Neural cell (in vitro differentiated cells): ENCODE measurements around the gene GNAQ. TPM values are rescaled to one million over a fixed set of nuclear protein-coding genes. Genes with fewer than 3 reads are reported as not detected.
"Not testable (repeated sequence)": the region's sequence is repeated elsewhere in the genome, so short reads cannot be mapped to it uniquely, and the experiment has no call there.

Experiments used
- H2AFZ ChIP-seq: fragments of 200-600, 300-800 bp; sonication (generic), shearing (Covaris generic); 2 replicates; pipeline ENCODE4 v1.6.0; 2014; ENCODE audit warnings: low read depth, mild to moderate bottlenecking, antibody characterized with exemption, low read length, moderate library complexity
- H3F3A ChIP-seq: fragments of 200-600 bp; shearing (Covaris generic); 2 replicates; pipeline ENCODE4 v1.6.1; 2016; ENCODE audit warnings: mild to moderate bottlenecking, moderate library complexity, mixed read lengths, antibody characterized with exemption, low read length; ENCODE audit not compliant: insufficient read depth, poor library complexity, severe bottlenecking
- H3K27ac ChIP-seq: fragments of 200-600, 300-800 bp; sonication (generic), shearing (Covaris generic); 2 replicates; pipeline ENCODE4 v1.5.1; 2014; ENCODE audit warnings: mild to moderate bottlenecking, low read length, moderate library complexity
- H3K27me3 ChIP-seq: fragments of 300-800, 200-600 bp; sonication (generic), shearing (Covaris generic); 2 replicates; pipeline ENCODE4 v1.6.0; 2014; ENCODE audit warnings: mild to moderate bottlenecking, low read depth, low read length, moderate library complexity; ENCODE audit not compliant: insufficient read depth
- H3K36me3 ChIP-seq: fragments of 300-800, 200-600 bp; sonication (generic), shearing (Covaris generic); 2 replicates; pipeline ENCODE4 v1.5.1; 2014; ENCODE audit warnings: mild to moderate bottlenecking, antibody characterized with exemption, low read length, moderate library complexity; ENCODE audit not compliant: insufficient read depth
- H3K4me2 ChIP-seq: fragments of 300-800, 200-600 bp; sonication (generic), shearing (Covaris generic); 2 replicates; pipeline ENCODE4 v1.6.0; 2014; ENCODE audit warnings: mild to moderate bottlenecking, low read length
- H3K4me3 ChIP-seq: fragments of 300-800, 200-600 bp; sonication (generic), shearing (Covaris generic); 2 replicates; pipeline ENCODE4 v1.5.1; 2014; ENCODE audit warnings: mild to moderate bottlenecking, low read length, moderate library complexity
- H3K79me2 ChIP-seq: fragments of 200-600 bp; shearing (Covaris generic); replicated peaks from 2 replicates; pipeline ENCODE4 v1.6.0; 2014; ENCODE audit warnings: mild to moderate bottlenecking, low read length, moderate library complexity; ENCODE audit not compliant: insufficient read depth
- H3K9ac ChIP-seq: fragments of 300-800, 200-600 bp; sonication (generic), shearing (Covaris generic); 2 replicates; pipeline ENCODE4 v1.6.1; 2016; ENCODE audit warnings: mild to moderate bottlenecking, low read length, mixed read lengths
- H3K9me2 ChIP-seq: fragments of 200-600 bp; shearing (Covaris generic); 2 replicates; pipeline ENCODE4 v1.6.1; 2016; ENCODE audit warnings: mild to moderate bottlenecking, low read length, mixed read lengths; ENCODE audit not compliant: insufficient read depth
- H3K9me3 ChIP-seq: fragments of 200-600, 300-800 bp; sonication (generic), shearing (Covaris generic); 2 replicates; pipeline ENCODE4 v1.6.1; 2016; ENCODE audit warnings: mild to moderate bottlenecking, mixed run types, low read length, moderate library complexity, mixed read lengths
- H4K20me1 ChIP-seq: fragments of 200-600 bp; shearing (Covaris generic); 2 replicates; pipeline ENCODE4 v1.6.1; 2016; ENCODE audit warnings: mild to moderate bottlenecking, mixed run types; ENCODE audit not compliant: insufficient read depth
- EP300 ChIP-seq: fragments of 450-650 bp; conservative IDR thresholded peaks from 2 replicates; pipeline ENCODE4 v1.6.1; 2014; ENCODE audit warnings: antibody characterized with exemption, mild to moderate bottlenecking, moderate library complexity; ENCODE audit not compliant: poor library complexity, severe bottlenecking
- EZH2 ChIP-seq: fragments of 200-600, 300-800 bp; shearing (Covaris generic), sonication (generic); IDR thresholded peaks from 2 replicates; pipeline ENCODE4 v1.6.1; 2014; ENCODE audit warnings: antibody characterized with exemption, low read length, borderline replicate concordance, mild to moderate bottlenecking; ENCODE audit not compliant: insufficient read depth, poor library complexity, severe bottlenecking
- MXI1 ChIP-seq: fragments of 450-650 bp; conservative IDR thresholded peaks from 2 replicates; pipeline ENCODE4 v1.6.1; 2014; ENCODE audit warnings: antibody characterized with exemption, mild to moderate bottlenecking; ENCODE audit not compliant: poor library complexity, severe bottlenecking
- POLR2AphosphoS5 ChIP-seq: IDR thresholded peaks from 2 replicates; pipeline ENCODE4 v1.6.1; 2012
- RAD21 ChIP-seq: fragments of 450-650 bp; conservative IDR thresholded peaks from 2 replicates; pipeline ENCODE4 v1.6.1; 2014; ENCODE audit warnings: antibody characterized with exemption, mild to moderate bottlenecking, moderate library complexity
- SMC3 ChIP-seq: fragments of 450-650 bp; conservative IDR thresholded peaks from 2 replicates; pipeline ENCODE4 v1.6.1; 2014; ENCODE audit warnings: antibody characterized with exemption, mild to moderate bottlenecking, moderate library complexity; ENCODE audit not compliant: poor library complexity
- TAF1 ChIP-seq: IDR thresholded peaks from 2 replicates; pipeline ENCODE4 v1.6.1; 2012; ENCODE audit warnings: low read depth
- polyA plus RNA-seq: library from polyadenylated mRNA; depleted of rRNA; stranded (reverse); fragments of >200 nt; gene quantifications from 2 replicates; pipeline ENCODE4 v1.2.3, GENCODE V29; 2014
- TF ChIP-seq, protein P1 (sequence below): fragments of 450-650 bp; IDR thresholded peaks from 2 replicates; pipeline ENCODE4 v1.5.1; 2014; ENCODE audit warnings: antibody characterized with exemption, mild to moderate bottlenecking, moderate library complexity; ENCODE audit not compliant: poor library complexity, severe bottlenecking
- TF ChIP-seq, protein P2 (sequence below): IDR thresholded peaks from 2 replicates; pipeline ENCODE4 v1.6.1; 2012; ENCODE audit warnings: borderline replicate concordance

Gene GNAQ
- polyA plus RNA-seq, 1 donor from 2014 or later, result 86.7 TPM

DNA sequence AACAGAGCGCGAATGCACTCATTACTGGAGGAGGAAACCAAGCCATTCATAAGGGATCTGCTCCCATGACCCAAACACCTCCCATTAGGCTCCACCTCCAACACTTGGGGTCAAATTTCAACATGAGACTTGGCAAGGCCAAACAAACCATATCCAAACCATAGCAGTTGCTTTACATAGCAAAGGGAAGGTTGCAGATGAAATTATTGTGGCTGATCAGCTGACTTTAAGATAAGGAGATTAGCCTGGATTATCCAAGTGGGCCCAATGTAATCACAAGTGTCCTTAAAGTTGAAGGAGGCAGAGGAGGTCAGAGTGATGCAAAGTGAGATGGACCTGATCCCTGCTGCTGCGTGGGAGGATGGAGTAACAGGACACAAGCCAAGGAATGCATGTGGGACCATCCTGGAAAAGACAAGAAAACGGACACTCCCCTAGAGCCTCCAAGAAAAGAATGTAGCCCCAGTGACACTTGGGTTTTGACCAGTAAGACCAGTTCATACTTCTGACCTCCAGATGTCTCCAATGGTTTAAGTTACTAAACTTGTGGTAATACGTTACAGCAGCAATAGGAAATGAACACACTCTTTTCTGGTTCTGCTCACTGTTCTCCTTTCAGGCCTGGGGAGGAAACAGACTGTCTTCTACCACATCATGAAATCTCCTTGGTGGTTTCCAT, 167.3 kb downstream of the GNAQ start:
- no peak for TF ChIP-seq POLR2AphosphoS5

DNA sequence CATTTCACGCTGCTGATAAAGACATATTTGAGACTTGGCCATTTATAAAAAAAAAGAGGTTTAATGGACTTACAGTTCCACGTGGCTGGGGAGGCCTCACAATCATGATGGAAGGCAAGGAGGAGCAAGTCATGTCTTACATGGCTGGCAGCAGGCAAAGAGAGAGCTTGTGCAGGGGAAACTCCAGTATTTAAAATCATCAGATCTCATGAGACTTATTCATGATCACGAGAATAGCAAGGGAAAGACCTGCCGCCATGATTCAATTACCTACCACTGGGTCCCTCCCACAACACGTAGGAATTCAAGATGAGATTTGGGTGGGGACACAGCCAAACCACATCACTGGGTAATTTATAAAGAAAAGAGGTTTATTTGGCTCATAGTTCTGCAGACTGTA, 168.0 kb downstream of the GNAQ start:
- H3K79me2 ChIP-seq, H3K4me2 ChIP-seq, H3K27me3 ChIP-seq: not testable (repeated sequence)

More for the DNA sequence above, 167.3 kb downstream of the GNAQ start:
- no peaks in the 10 kb centered on the region for H3K9me2 ChIP-seq
- no peaks in the 10 kb centered on the region for H3K27me3 ChIP-seq
- H3K27ac ChIP-seq, result no peak overlapping the region
- no peaks in the 10 kb centered on the region for H3F3A ChIP-seq
- no peak overlapping the region for H3K4me2 ChIP-seq
- no peaks in the 10 kb centered on the region for H3K36me3 ChIP-seq
- H3K4me3 ChIP-seq, result no peak overlapping the region
- H4K20me1 ChIP-seq, result no peaks in the 10 kb centered on the region
- no peaks in the 10 kb centered on the region for H3K9me3 ChIP-seq
- no peak overlapping the region for H2AFZ ChIP-seq
- H3K79me2 ChIP-seq, result peaks cover 9% of the 10 kb centered on the region
- no peak overlapping the region for H3K9ac ChIP-seq

DNA sequence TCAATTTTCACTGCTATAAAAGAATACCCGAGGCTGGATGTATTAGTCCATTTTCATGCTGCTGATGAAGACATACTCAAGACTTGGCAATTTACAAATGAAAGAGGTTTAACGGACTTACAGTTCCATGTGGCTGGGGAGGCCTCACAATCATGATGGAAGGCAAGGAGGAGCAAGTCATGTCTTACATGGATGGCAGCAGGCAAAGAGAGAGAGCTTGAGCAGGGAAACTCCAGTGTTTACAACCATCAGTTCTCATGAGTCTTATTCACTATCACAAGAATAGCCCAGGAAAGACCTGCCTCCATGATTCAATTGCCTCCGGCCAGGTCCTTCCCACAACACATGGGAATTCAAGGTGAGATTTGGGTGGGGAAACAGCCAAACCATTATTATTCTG, 170.7 kb downstream of the GNAQ start:
- H2AFZ ChIP-seq, H3K9ac ChIP-seq, H3K27ac ChIP-seq, H3K36me3 ChIP-seq, H3K9me3 ChIP-seq, H3F3A ChIP-seq, H3K4me3 ChIP-seq, H3K9me2 ChIP-seq, H3K27me3 ChIP-seq, H4K20me1 ChIP-seq, H3K4me2 ChIP-seq, H3K79me2 ChIP-seq: not testable (repeated sequence)

More for the DNA sequence above, 168.0 kb downstream of the GNAQ start:
- not testable (repeated sequence) for H3K36me3 ChIP-seq, H2AFZ ChIP-seq, H4K20me1 ChIP-seq, H3K9ac ChIP-seq, H3F3A ChIP-seq, H3K9me2 ChIP-seq, H3K4me3 ChIP-seq, H3K27ac ChIP-seq, H3K9me3 ChIP-seq

DNA sequence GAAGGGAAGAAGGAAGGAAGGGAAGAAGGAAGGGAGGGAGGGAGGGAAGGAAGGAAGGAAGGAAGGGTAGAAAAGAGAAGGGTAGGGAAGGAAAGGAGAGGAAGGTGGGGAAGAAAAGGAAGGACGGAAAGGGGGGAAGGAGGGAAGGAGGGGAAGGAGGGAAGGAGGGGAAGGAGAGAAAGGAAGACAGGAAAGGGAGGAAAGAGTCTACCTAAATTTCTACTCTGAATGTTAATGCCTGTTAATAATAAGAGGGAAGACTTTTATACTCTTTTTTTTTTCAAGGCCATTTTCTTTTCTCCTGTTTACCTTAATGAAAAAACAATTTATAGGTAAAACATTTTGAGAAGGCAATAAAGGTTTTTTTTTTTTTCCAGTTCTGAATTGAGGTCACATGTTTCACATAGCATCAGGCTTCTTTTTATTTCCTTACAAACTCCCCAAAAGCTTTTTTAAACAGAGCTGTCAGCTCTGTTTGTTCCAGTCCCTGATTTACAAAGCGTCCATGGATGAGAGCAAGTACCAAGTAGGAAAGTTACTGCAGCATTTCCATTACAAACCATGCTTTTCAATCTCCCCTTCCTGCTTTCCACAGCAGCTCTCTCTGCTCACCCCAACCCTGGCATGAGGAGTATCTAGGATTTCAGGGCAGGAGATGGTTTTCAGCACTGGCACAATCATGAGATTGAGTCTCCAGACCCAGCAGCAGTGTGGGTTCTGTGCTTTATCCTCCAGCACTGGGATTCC, 173.9 kb downstream of the GNAQ start:
- no peak for TF ChIP-seq RAD21
- TF ChIP-seq MXI1, result no peak
- TF ChIP-seq POLR2AphosphoS5, result no peak
- no peak for TF ChIP-seq SMC3
- TF ChIP-seq, protein P1, sequence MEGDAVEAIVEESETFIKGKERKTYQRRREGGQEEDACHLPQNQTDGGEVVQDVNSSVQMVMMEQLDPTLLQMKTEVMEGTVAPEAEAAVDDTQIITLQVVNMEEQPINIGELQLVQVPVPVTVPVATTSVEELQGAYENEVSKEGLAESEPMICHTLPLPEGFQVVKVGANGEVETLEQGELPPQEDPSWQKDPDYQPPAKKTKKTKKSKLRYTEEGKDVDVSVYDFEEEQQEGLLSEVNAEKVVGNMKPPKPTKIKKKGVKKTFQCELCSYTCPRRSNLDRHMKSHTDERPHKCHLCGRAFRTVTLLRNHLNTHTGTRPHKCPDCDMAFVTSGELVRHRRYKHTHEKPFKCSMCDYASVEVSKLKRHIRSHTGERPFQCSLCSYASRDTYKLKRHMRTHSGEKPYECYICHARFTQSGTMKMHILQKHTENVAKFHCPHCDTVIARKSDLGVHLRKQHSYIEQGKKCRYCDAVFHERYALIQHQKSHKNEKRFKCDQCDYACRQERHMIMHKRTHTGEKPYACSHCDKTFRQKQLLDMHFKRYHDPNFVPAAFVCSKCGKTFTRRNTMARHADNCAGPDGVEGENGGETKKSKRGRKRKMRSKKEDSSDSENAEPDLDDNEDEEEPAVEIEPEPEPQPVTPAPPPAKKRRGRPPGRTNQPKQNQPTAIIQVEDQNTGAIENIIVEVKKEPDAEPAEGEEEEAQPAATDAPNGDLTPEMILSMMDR, result no peak
- TF ChIP-seq, protein P2, sequence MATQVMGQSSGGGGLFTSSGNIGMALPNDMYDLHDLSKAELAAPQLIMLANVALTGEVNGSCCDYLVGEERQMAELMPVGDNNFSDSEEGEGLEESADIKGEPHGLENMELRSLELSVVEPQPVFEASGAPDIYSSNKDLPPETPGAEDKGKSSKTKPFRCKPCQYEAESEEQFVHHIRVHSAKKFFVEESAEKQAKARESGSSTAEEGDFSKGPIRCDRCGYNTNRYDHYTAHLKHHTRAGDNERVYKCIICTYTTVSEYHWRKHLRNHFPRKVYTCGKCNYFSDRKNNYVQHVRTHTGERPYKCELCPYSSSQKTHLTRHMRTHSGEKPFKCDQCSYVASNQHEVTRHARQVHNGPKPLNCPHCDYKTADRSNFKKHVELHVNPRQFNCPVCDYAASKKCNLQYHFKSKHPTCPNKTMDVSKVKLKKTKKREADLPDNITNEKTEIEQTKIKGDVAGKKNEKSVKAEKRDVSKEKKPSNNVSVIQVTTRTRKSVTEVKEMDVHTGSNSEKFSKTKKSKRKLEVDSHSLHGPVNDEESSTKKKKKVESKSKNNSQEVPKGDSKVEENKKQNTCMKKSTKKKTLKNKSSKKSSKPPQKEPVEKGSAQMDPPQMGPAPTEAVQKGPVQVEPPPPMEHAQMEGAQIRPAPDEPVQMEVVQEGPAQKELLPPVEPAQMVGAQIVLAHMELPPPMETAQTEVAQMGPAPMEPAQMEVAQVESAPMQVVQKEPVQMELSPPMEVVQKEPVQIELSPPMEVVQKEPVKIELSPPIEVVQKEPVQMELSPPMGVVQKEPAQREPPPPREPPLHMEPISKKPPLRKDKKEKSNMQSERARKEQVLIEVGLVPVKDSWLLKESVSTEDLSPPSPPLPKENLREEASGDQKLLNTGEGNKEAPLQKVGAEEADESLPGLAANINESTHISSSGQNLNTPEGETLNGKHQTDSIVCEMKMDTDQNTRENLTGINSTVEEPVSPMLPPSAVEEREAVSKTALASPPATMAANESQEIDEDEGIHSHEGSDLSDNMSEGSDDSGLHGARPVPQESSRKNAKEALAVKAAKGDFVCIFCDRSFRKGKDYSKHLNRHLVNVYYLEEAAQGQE, result no peak
- TF ChIP-seq TAF1, result no peak
- TF ChIP-seq EZH2, result no peak
- TF ChIP-seq EP300, result no peak
- no peaks in the 10 kb centered on the region for H3K27me3 ChIP-seq
- H4K20me1 ChIP-seq, result no peaks in the 10 kb centered on the region
- no peak overlapping the region for H3K4me3 ChIP-seq
- no peak overlapping the region for H2AFZ ChIP-seq
- H3K9me2 ChIP-seq, result no peaks in the 10 kb centered on the region
- H3K9me3 ChIP-seq, result no peaks in the 10 kb centered on the region
- H3K27ac ChIP-seq, result no peak overlapping the region
- no peaks in the 10 kb centered on the region for H3F3A ChIP-seq
- no peaks in the 10 kb centered on the region for H3K36me3 ChIP-seq
- H3K79me2 ChIP-seq, result peaks cover 9% of the 10 kb centered on the region
- no peak overlapping the region for H3K9ac ChIP-seq
- H3K4me2 ChIP-seq, result no peak overlapping the region
